Hindlimb muscle (tissue), 1 donor: ENCODE data around the gene FAM131B. TPM values are rescaled to one million over a fixed set of nuclear protein-coding genes. Genes with fewer than 3 reads are reported as not detected.
A peak's percentile ranks its signal among the peaks of the same experiment; 100 is the strongest.
"Not testable (repeated sequence)": the region's sequence is repeated elsewhere in the genome, so short reads cannot be mapped to it uniquely, and the experiment has no call there.

Source experiments
- DNase-seq: peaks from one replicate; pipeline ENCODE4 v3.0.0-alpha.2; 2013
- polyA plus RNA-seq: library from polyadenylated mRNA; unstranded; fragments of 120-200 nt; gene quantifications from one replicate; pipeline ENCODE4 v1.2.1, GENCODE V29; 2013; ENCODE audit not compliant: insufficient read length

The FAM131B gene
- polyA plus RNA-seq: 1.8 TPM

- DNase-seq: no peak
These were observed at the start of gene FAM131B for GRCh38 chr7:143362131-143363015. Gene FAM131B, minus strand, starts transcription at chr7:143362713. Its CDS starts 110 bp downstream, at chr7:143362603.

GRCh38 chr7:143411976-143412708 is 49.6 kb upstream of the FAM131B start:
- DNase-seq: no peak

GRCh38 chr7:143410521-143411004 is 48.0 kb upstream of the FAM131B start:
- peak; percentile 57 for DNase-seq

GRCh38 chr7:143408686-143409561 is 46.4 kb upstream of the FAM131B start, which contains the start of gene EPHA1:
Gene EPHA1, minus strand, starts transcription at chr7:143408856. Its CDS starts 51 bp downstream, at chr7:143408805.
- no peak for DNase-seq

- DNase-seq: no peak
These were observed 45.8 kb upstream of the FAM131B start for GRCh38 chr7:143408252-143408685.

GRCh38 chr7:143407287-143408251 is 45.1 kb upstream of the FAM131B start:
- no peak for DNase-seq

GRCh38 chr7:143406002-143406357 is 43.5 kb upstream of the FAM131B start:
- no peak for DNase-seq

DNA sequence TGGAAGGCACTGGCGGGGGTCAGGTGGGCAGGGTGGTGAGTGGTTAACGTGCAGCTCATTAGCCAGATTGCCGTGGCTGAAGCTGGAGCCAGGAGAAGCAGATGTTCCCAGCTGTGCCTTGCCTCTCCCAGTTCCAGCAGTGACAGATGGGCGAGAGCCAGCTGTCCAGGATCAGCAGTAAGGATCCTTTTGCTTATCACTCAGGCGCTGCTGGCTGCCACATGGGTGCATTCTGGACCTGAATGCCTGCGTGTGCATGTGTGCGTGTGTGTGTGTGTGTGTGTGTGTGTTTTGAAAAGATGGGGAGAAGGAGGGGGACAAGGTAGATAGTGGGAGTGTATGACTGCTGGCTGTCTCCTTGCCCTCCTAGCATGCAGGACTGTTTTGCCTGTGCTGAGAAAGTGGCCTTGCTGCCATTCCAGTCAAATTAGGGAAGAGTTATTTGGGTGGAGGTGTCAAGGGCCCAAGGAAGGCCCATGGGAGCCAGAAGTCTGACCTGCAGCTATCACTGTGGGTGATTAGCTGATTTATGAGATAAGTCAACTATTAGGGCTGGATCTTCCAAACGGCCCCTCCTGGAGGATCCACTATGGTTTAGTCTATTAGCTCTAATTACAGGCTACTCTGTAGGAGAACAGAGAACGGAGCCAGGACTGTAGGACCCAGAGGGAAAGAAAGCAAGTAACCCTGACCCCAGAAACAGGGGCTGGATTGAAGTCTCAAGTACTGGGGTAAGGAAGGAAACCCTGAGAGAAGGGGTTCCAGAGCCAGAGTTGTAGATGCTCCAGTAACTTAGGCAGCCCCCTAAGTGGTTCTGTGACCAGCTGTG is 42.9 kb upstream of the FAM131B start:
- DNase-seq: no peak

- not testable (repeated sequence) for DNase-seq
These were observed 39.7 kb upstream of the FAM131B start for GRCh38 chr7:143402233-143402632.

DNA sequence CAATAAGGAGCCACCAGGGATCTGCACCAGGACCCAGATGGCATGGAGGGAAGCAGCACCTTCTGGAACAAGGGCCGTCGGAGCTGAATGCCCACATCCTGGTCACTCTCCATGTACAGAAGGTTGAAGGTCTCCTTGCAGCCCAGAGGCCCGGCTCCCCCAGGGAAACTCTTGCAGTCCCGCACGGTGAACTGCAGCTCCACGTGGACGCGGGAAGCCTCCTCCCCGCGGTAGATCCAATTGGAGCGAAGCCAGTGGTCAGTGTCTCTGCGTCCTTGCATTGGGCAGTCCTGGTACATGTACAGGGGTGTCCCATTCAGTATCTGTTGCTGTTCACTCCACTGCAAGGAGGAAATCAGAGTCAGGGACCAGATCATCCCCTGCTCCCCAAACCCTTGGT is 38.8 kb upstream of the FAM131B start:
- no peak for DNase-seq

DNA sequence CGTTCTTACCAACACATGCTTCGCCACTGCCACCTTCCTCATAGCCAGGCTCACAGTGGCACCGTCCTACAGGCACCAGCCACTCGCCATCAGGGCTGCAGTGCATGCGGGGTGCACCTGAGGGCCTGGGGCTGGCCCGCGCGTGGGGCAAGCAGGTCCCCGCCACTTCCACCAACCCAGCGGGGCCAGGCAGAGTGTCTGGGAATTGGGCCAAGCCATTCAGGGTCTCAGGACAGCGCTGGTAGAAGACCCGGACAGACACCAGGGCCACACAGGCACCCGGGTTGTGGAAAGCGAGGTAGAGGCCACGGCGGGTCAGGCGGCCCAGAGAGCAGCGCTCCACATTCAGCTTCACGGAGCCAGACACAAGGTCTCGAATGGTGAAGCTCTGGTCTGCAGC is 37.1 kb upstream of the FAM131B start:
- no peak for DNase-seq

DNA sequence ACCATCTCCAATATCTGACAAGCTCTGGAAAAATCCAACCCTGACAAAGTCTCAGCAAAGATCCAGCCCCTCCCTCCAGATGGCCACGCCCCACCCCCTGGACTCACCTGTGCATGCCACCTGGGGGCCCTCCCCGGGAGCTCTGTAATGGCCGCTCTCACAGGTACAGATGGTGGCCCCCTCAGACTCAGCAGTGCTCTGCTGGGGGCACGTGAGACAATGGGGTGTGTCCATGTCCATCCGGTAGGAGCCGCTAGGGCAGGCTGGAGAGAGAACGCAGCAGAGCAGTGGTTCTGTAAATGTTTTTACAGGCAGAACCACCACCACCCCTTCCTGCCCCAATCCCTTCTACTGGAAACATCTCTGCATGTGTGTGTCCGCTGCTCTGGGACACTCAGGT is 36.6 kb upstream of the FAM131B start:
- DNase-seq: no peak

GRCh38 chr7:143398616-143399015 is 36.1 kb upstream of the FAM131B start:
- no peak for DNase-seq

- no peak for DNase-seq
These were observed 35.4 kb upstream of the FAM131B start for GRCh38 chr7:143397710-143398530.

- no peak for DNase-seq
These were observed 34.4 kb upstream of the FAM131B start for GRCh38 chr7:143396625-143397556.

- no peak for DNase-seq
These were observed 33.7 kb upstream of the FAM131B start for GRCh38 chr7:143396182-143396581.

DNA sequence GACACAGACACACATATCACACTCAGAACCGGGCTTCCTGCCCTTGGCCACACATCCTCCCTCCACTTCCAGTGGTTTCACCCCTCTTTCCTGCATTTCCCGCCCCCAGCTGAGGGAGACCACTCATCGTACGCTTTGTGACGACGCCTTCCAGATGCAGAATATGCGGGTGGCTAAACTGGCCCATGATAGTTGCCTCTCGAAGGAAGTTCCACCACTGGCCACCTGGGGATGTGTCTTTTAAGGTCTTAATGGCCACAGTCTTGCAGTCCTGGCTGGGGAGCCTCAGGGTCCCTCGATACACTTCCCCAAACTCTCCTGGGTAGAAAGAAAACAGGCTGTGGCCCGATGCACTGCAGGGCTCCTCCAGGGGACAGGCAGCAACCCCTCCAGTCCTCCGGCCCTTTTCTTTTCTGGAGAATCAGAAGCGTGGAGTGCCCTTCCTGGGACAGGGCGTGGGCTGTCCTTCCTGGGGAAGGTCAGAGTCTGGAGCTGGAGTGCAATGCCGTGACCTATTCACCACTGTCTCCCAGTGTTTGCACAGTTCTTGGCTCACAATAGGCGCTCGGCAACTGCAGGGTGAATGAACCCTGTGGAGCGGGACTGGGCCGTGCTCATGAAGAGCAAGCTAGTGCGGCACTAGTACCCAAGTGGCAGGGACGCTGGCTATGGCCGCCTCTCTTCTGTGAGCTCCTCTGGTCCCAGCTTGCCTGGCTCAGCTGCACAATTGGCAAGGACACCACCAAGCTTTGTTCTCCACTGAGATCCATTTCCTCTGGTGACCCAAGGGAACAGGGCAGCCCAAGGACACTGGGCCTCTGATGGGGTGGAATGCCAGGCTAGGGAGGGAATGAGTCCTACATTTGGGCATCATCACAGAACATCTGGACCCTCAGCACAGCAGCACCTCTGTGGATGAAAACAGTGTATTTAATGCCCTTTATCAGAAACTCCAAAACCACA is 33.0 kb upstream of the FAM131B start:
- DNase-seq: no peak
